A549 (cell line): ENCODE data around the gene LIN7B. TPM values are rescaled to one million over a fixed set of nuclear protein-coding genes. Genes with fewer than 3 reads are reported as not detected.

Source experiments
- ATAC-seq, 2 experiments: fragments of 200-7000 bp in 1 of 2; fragments of >200 bp in 1 of 2; cut with Nextera tagmentation in 1 of 2; cut with Tn5 transposase in 1 of 2; 3 replicates each; pipeline versions ENCODE4 v1.8.0 to v1.9.1; 2018 to 2020; ENCODE audit warnings: mild to moderate bottlenecking in 1 of 2, moderate library complexity in 1 of 2
- CTCF ChIA-PET: fragments of 300-600 bp; sonication (Branson Sonifier 250); formaldehyde crosslinking; extraction: SDS; loops from one replicate; lab custom pipeline; 2021; ENCODE audit warnings: antibody characterized with exemption, inconsistent platforms; lab: Yijun Ruan, JAX
- POLR2A ChIA-PET: fragments of 350-600 bp; formaldehyde crosslinking; extraction: SDS; loops from one replicate; lab custom pipeline; 2021; ENCODE audit warnings: antibody characterized with exemption, inconsistent platforms; lab: Yijun Ruan, JAX
- DNase-seq, 2 experiments: peaks; one replicate each; pipeline versions ENCODE4 v3.0.0 to v3.0.0-alpha.2; 2011 to 2016; ENCODE audit warnings: low read depth in 1 of 2, low spot score in 1 of 2
- FAIRE-seq: peaks from 2 replicates; lab custom pipeline; 2011; peaks lifted over from hg19 to GRCh38; lab: Jason Lieb, UNC
- H3K27ac ChIP-seq, 2 experiments: fragments of >200 bp; sonication (Bioruptor Twin); formaldehyde crosslinking; 3 replicates each; pipeline ENCODE4 v1.5.1; 2016 to 2017
- H3K4me1 ChIP-seq: fragments of >200 bp; sonication (Bioruptor Twin); formaldehyde crosslinking; 3 replicates; pipeline ENCODE4 v1.6.1; 2016
- H3K4me2 ChIP-seq: fragments of >200 bp; sonication (Bioruptor Twin); formaldehyde crosslinking; 3 replicates; pipeline ENCODE4 v1.6.1; 2016
- H3K4me3 ChIP-seq: fragments of >200 bp; sonication (Bioruptor Twin); formaldehyde crosslinking; 3 replicates; pipeline ENCODE4 v1.5.1; 2016
- H3K9me3 ChIP-seq: fragments of >200 bp; sonication (Bioruptor Twin); formaldehyde crosslinking; 3 replicates; pipeline ENCODE4 v1.6.1; 2016
- BCL3 ChIP-seq: fragments of >200 bp; sonication (Bioruptor Twin); formaldehyde crosslinking; IDR thresholded peaks from 3 replicates; pipeline ENCODE4 v1.6.1; 2016
- BHLHE40 ChIP-seq: IDR thresholded peaks from 2 replicates; pipeline ENCODE4 v1.6.1; 2012; ENCODE audit warnings: low read depth, low read length, inconsistent platforms
- CBX2 ChIP-seq: fragments of 200-600 bp; sonication (generic); IDR thresholded peaks from 2 replicates; pipeline ENCODE4 v1.6.1; 2016; ENCODE audit warnings: low read depth, mild to moderate bottlenecking, borderline replicate concordance
- CHD2 ChIP-seq: fragments of 150-350 bp; IDR thresholded peaks from 2 replicates; pipeline ENCODE4 v1.6.1; 2014; ENCODE audit warnings: low read length; ENCODE audit not compliant: partially characterized antibody
- E2F6 ChIP-seq: IDR thresholded peaks from 2 replicates; pipeline ENCODE4 v1.6.1; 2012; ENCODE audit warnings: low read depth, borderline replicate concordance
- EHMT2 ChIP-seq: fragments of 200-600 bp; sonication (generic); IDR thresholded peaks from 2 replicates; pipeline ENCODE4 v1.6.1; 2016; ENCODE audit warnings: antibody characterized with exemption, low read depth, mild to moderate bottlenecking, moderate library complexity
- FOSB ChIP-seq: fragments of 250-450 bp; sonication (Bioruptor Pico); IDR thresholded peaks from 2 replicates; pipeline ENCODE4 v1.5.0; 2020; ENCODE audit warnings: mild to moderate bottlenecking, moderate library complexity
- FOXS1 ChIP-seq: fragments of 250-450 bp; sonication (Bioruptor Pico); IDR thresholded peaks from 2 replicates; pipeline ENCODE4 v1.5.0; 2020; ENCODE audit warnings: mild to moderate bottlenecking, moderate library complexity
- GATA3 ChIP-seq: IDR thresholded peaks from 2 replicates; pipeline ENCODE4 v1.6.1; 2012; ENCODE audit warnings: borderline replicate concordance
- JUN ChIP-seq, 2 experiments: fragments of >200 bp; sonication (Bioruptor Twin); formaldehyde crosslinking; IDR thresholded peaks; 2 replicates in 1 of 2; 3 replicates in 1 of 2; pipeline ENCODE4 v1.6.1; 2016 to 2017
- JUNB ChIP-seq: fragments of >200 bp; sonication (Bioruptor Twin); formaldehyde crosslinking; IDR thresholded peaks from 2 replicates; pipeline ENCODE4 v1.6.1; 2016
- MAFK ChIP-seq: fragments of 450-650 bp; IDR thresholded peaks from 2 replicates; pipeline ENCODE4 v1.6.1; 2014; ENCODE audit not compliant: partially characterized antibody
- NFE2L2 ChIP-seq: fragments of 150-350 bp; conservative IDR thresholded peaks from 2 replicates; pipeline ENCODE4 v1.6.1; 2014; ENCODE audit warnings: low read length
- NR3C1 ChIP-seq: fragments of >200 bp; sonication (Bioruptor Twin); formaldehyde crosslinking; IDR thresholded peaks from 3 replicates; pipeline ENCODE4 v1.6.1; 2017
- PBX3 ChIP-seq: IDR thresholded peaks from 2 replicates; pipeline ENCODE4 v1.6.1; 2012
- RAD21 ChIP-seq, 2 experiments: fragments of >200 bp in 1 of 2; sonication (Bioruptor Twin) in 1 of 2; formaldehyde crosslinking in 1 of 2; IDR thresholded peaks in 1 of 2; conservative IDR thresholded peaks in 1 of 2; 2 replicates in 1 of 2; 3 replicates in 1 of 2; pipeline ENCODE4 v1.6.1; 2012 to 2018; ENCODE audit warnings: inconsistent platforms in 1 of 2
- RNF2 ChIP-seq: fragments of 200-600 bp; sonication (generic); IDR thresholded peaks from 2 replicates; pipeline ENCODE4 v1.6.1; 2016; ENCODE audit warnings: low read depth, mild to moderate bottlenecking, antibody characterized with exemption, moderate library complexity, borderline replicate concordance
- TFCP2L1 ChIP-seq: fragments of 250-450 bp; sonication (Bioruptor Pico); IDR thresholded peaks from 2 replicates; pipeline ENCODE4 v1.5.0; 2021; ENCODE audit warnings: mild to moderate bottlenecking
- USF2 ChIP-seq: fragments of 450-650 bp; IDR thresholded peaks from 2 replicates; pipeline ENCODE4 v1.6.1; 2014; ENCODE audit warnings: antibody characterized with exemption
- ZC3H11A ChIP-seq: fragments of 450-650 bp; IDR thresholded peaks from 2 replicates; pipeline ENCODE4 v1.6.1; 2014; ENCODE audit warnings: antibody characterized with exemption, mild to moderate bottlenecking
- WGBS: methylation state at CpG from one replicate; pipeline ENCODE4 v1.1.6; 2017; ENCODE audit errors: missing lambda C conversion rate; 5-methylcytosine and 5-hydroxymethylcytosine counted together
- polyA plus RNA-seq, 4 experiments: library from polyadenylated mRNA; depleted of rRNA in 3 of 4; stranded (reverse); fragments of >200 nt; fragmentation: RNase III in 1 of 4; extraction: RNeasy Plus Mini Kit Qiagen cat#74134 plus additional on column Dnase treatment in 1 of 4; gene quantifications; 2 replicates in 3 of 4; 3 replicates in 1 of 4; pipeline ENCODE4 v1.2.3, GENCODE V29; 2011 to 2017

Gene LIN7B
- polyA plus RNA-seq, 2 of the 4 experiments (the other 2 are of a cell fraction) = 5.4 to 7.1 TPM

GRCh38 chr19:49109051-49109450 is 5.1 kb upstream of the LIN7B start:
- Histone ChIP-seq H3K4me3 (no peak overlapping the region), H3K9me3 (no peaks in the 10 kb centered on the region), H3K27ac (no peak overlapping the region), H3K4me2 (no peak overlapping the region), H3K4me1 (peaks cover 27% of the 10 kb centered on the region)
- CTCF ChIA-PET = interaction anchor here (0.7 to 11.5 kb wide), 10 partner anchors 8 to 162 kb away, joined by 3 to 241 read pairs (median 3); no protein-coding TSS in a partner anchor
- ATAC-seq (no peak), FAIRE-seq (no peak), DNase-seq (no peak)
- POLR2A ChIA-PET = interaction anchor here (0.6 kb wide), 1 partner anchor 13 kb away, joined by 3 read pairs; no protein-coding TSS in a partner anchor
- 84% methylated on average over 5 of the region's 5 CpGs for WGBS
- TF ChIP-seq JUN (IDR thresholded peaks at IDR 0.05) (0 out of 5 replicates have a peak, but pooled peaks of 1 of the 2 experiments have one; percentile 4), EHMT2 (no peak)

GRCh38 chr19:49109569-49110233 is 4.5 kb upstream of the LIN7B start:
- WGBS = 91% methylated on average over 8 of the region's 8 CpGs

GRCh38 chr19:49110567-49110966 is 3.6 kb upstream of the LIN7B start:
- ChIA-PET CTCF (interaction anchor here (0.5 to 11.5 kb wide), 5 partner anchors 10 to 117 kb away, joined by 3 to 241 read pairs (median 3); partner anchors contain the start of gene RUVBL2), POLR2A (no interaction called here)
- 52% methylated on average over 3 of the region's 3 CpGs for WGBS
- Histone ChIP-seq H3K4me1 (peaks cover 27% of the 10 kb centered on the region), H3K4me2 (no peak overlapping the region), H3K27ac (no peak overlapping the region), H3K4me3 (no peak overlapping the region), H3K9me3 (no peaks in the 10 kb centered on the region)
- ATAC-seq (no peak), FAIRE-seq (no peak), DNase-seq (no peak)
- TF ChIP-seq FOXS1 (CRISPR knock-in tag) (no peak), CHD2 (no peak), ZC3H11A (no peak), JUNB (no peak), USF2 (no peak), CBX2 (no peak), NR3C1 (no peak), RNF2 (no peak), BHLHE40 (no peak), MAFK (no peak), TFCP2L1 (CRISPR knock-in tag) (no peak), GATA3 (no peak), NFE2L2 (no peak)

More at GRCh38 chr19:49109569-49110233, 4.5 kb upstream of the LIN7B start:
- no peak for DNase-seq
- CTCF ChIA-PET = interaction anchor here (0.7 to 11.5 kb wide), 8 partner anchors 9 to 162 kb away, joined by 3 to 241 read pairs (median 4); no protein-coding TSS in a partner anchor
- POLR2A ChIA-PET = no interaction called here
- no peak for FAIRE-seq
- H3K27ac ChIP-seq = no peak overlapping the region
- no peak overlapping the region for H3K4me2 ChIP-seq
- no peak overlapping the region for H3K4me3 ChIP-seq
- peaks cover 27% of the 10 kb centered on the region for H3K4me1 ChIP-seq
- TF ChIP-seq MAFK = no peak
- TF ChIP-seq FOSB (CRISPR knock-in tag) = peak; percentile 31; the same call in 1 of the 2 replicates
- TF ChIP-seq RAD21 (conservative IDR thresholded peaks at IDR 0.05 in 1 of 2, IDR thresholded peaks at IDR 0.05 in 1 of 2) = no peak
- no peak for TF ChIP-seq E2F6
- no peak for TF ChIP-seq PBX3
- 0 out of 3 replicates have a peak, but pooled peaks have one; percentile 5 for TF ChIP-seq BCL3
- TF ChIP-seq, all 56 proteins: peak for 2
- no peak for ATAC-seq
- H3K9me3 ChIP-seq = no peaks in the 10 kb centered on the region
